Activated CD4-positive, alpha-beta T cell treated with anti-CD3 and anti-CD28 coated beads for 36 hours (primary cell): ENCODE results near the gene NXN. TPM values are rescaled to one million over a fixed set of nuclear protein-coding genes. Genes with fewer than 3 reads are reported as not detected.
A peak's percentile ranks its signal among the peaks of the same experiment; 100 is the strongest.

ENCODE experiments used
- ATAC-seq: fragments of 200-7000 bp; cut with Tn5 transposase; one replicate; pipeline ENCODE4 v1.10.0; 2021; ENCODE audit warnings: mild to moderate bottlenecking, moderate library complexity
- CTCF ChIA-PET: fragments of 350-600 bp; sonication (Branson Sonifier 250); formaldehyde crosslinking; loops from one replicate; lab custom pipeline; 2021; ENCODE audit warnings: antibody characterized with exemption; lab: Charles Lee
- POLR2A ChIA-PET: fragments of 350-600 bp; sonication (Branson Sonifier 250); formaldehyde crosslinking; loops from one replicate; lab custom pipeline; 2021; ENCODE audit warnings: antibody characterized with exemption, inconsistent platforms; lab: Charles Lee
- DNase-seq: peaks from one replicate; pipeline ENCODE4 v3.0.0-alpha.2; 2020
- H3K27ac Mint-ChIP-seq: one replicate; pipeline ENCODE4 v1.8.0; 2021; ENCODE audit warnings: mixed read lengths
- H3K27me3 Mint-ChIP-seq: one replicate; pipeline ENCODE4 v1.8.0; 2021; ENCODE audit warnings: mixed read lengths
- H3K36me3 Mint-ChIP-seq: one replicate; pipeline ENCODE4 v1.8.0; 2021; ENCODE audit warnings: low read depth, mixed read lengths
- H3K4me1 Mint-ChIP-seq: one replicate; pipeline ENCODE4 v1.8.0; 2021; ENCODE audit warnings: mixed read lengths
- H3K4me3 Mint-ChIP-seq: one replicate; pipeline ENCODE4 v1.8.0; 2021; ENCODE audit warnings: mild to moderate bottlenecking, moderate library complexity, mixed read lengths
- H3K9me3 Mint-ChIP-seq: one replicate; pipeline ENCODE4 v1.8.0; 2021; ENCODE audit warnings: low read depth, mixed read lengths
- intact Hi-C, 2 experiments: fragments of 100-400 bp; cut with DNase I in 1 of 2; cut with micrococcal nuclease in 1 of 2; formaldehyde crosslinking; loops; one replicate each; pipeline versions ENCODE4 v1.14.2 to v1.15.1; 2022 to 2024; cut with DNase I, micrococcal nuclease
- total RNA-seq, 2 experiments: library from RNA; stranded (reverse); gene quantifications; one replicate each; pipeline ENCODE4 v1.2.3, GENCODE V29; 2021

Gene NXN
- total RNA-seq, 2 experiments from 2014 or later: 0.93 to 1.4 TPM

- Mint-ChIP-seq H3K9me3 (no peaks in the 10 kb centered on the region), H3K4me1 (peaks cover 8% of the 10 kb centered on the region), H3K36me3 (peaks cover 23% of the 10 kb centered on the region), H3K4me3 (no peak overlapping the region), H3K27ac (peak overlapping the region; percentile 19), H3K27me3 (no peaks in the 10 kb centered on the region)
- intact Hi-C loops: no loop called here
- ChIA-PET CTCF (interaction anchor here (1.0 kb wide), 1 partner anchor 210 kb away, joined by 3 read pairs; no protein-coding TSS in a partner anchor), POLR2A (interaction anchor here (0.6 kb wide), 1 partner anchor 618 kb away, joined by 3 read pairs; no protein-coding TSS in a partner anchor)
- ATAC-seq (no peak), DNase-seq (no peak)
Measured at GRCh38 chr17:1004769-1005295, 25.3 kb upstream of the NXN start.

- H3K36me3 Mint-ChIP-seq: peaks cover 29% of the 10 kb centered on the region
- ATAC-seq: no peak
- CTCF ChIA-PET: interaction anchor here (0.6 to 1.0 kb wide), 2 partner anchors 34 to 209 kb away, joined by 3 read pairs; no protein-coding TSS in a partner anchor
Measured at GRCh38 chr17:1003972-1004768, 24.6 kb upstream of the NXN start.

DNA sequence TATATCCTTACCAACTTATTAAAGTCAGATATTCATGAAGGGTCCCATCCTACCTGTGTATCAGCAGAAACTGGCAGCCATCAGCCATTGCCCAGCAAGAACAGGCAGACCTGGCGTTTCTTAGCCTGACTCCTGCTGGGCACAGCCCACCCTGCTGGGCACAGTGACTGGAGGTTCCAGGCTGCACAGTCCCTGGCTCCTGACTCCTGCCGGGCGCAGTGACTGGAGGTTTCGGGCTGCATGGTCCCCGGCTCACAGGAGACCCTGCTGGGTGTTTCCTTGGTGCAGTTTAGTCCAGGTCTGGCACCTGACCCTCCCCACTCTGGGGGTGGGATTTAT lies 24.0 kb upstream of the NXN start:
- POLR2A ChIA-PET: no interaction called here

More at GRCh38 chr17:1003972-1004768, 24.6 kb upstream of the NXN start:
- H3K27me3 Mint-ChIP-seq: no peaks in the 10 kb centered on the region
- H3K4me3 Mint-ChIP-seq: no peak overlapping the region
- POLR2A ChIA-PET: interaction anchor here (0.6 kb wide), 2 partner anchors 23 to 618 kb away, joined by 3 read pairs; no protein-coding TSS in a partner anchor
- H3K27ac Mint-ChIP-seq: no peak overlapping the region
- no peaks in the 10 kb centered on the region for H3K9me3 Mint-ChIP-seq
- peaks cover 13% of the 10 kb centered on the region for H3K4me1 Mint-ChIP-seq
- intact Hi-C loops: no loop called here
- no peak for DNase-seq

GRCh38 chr17:1002771-1003555 lies 23.4 kb upstream of the NXN start:
- Mint-ChIP-seq H3K36me3 (peaks cover 27% of the 10 kb centered on the region), H3K4me1 (peaks cover 25% of the 10 kb centered on the region)
- intact Hi-C loops: no loop called here

More for the DNA sequence above, 24.0 kb upstream of the NXN start:
- CTCF ChIA-PET: no interaction called here
- no peaks in the 10 kb centered on the region for H3K27me3 Mint-ChIP-seq
- H3K27ac Mint-ChIP-seq: no peak overlapping the region
- no peak overlapping the region for H3K4me3 Mint-ChIP-seq
- no peak for ATAC-seq
- H3K36me3 Mint-ChIP-seq: peaks cover 25% of the 10 kb centered on the region
- no peak for DNase-seq
- intact Hi-C loops: no loop called here
- H3K9me3 Mint-ChIP-seq: no peaks in the 10 kb centered on the region
- H3K4me1 Mint-ChIP-seq: peaks cover 18% of the 10 kb centered on the region

GRCh38 chr17:1002412-1002753 lies 22.8 kb upstream of the NXN start:
- ChIA-PET CTCF (no interaction called here), POLR2A (no interaction called here)
- ATAC-seq (no peak), DNase-seq (no peak)
- H3K36me3 Mint-ChIP-seq: peaks cover 29% of the 10 kb centered on the region
- H3K4me1 Mint-ChIP-seq: peaks cover 28% of the 10 kb centered on the region
- intact Hi-C loops: no loop called here
- H3K4me3 Mint-ChIP-seq: no peak overlapping the region
- H3K27me3 Mint-ChIP-seq: no peaks in the 10 kb centered on the region
- peak overlapping the region; percentile 20 for H3K27ac Mint-ChIP-seq
- H3K9me3 Mint-ChIP-seq: no peaks in the 10 kb centered on the region

More at GRCh38 chr17:1002771-1003555, 23.4 kb upstream of the NXN start:
- Mint-ChIP-seq H3K4me3 (no peak overlapping the region), H3K27ac (peak overlapping the region; percentile 22), H3K27me3 (no peaks in the 10 kb centered on the region), H3K9me3 (no peaks in the 10 kb centered on the region)
- ChIA-PET POLR2A (no interaction called here), CTCF (interaction anchor here (0.7 kb wide), 1 partner anchor 297 kb away, joined by 3 read pairs; no protein-coding TSS in a partner anchor)
- DNase-seq (no peak), ATAC-seq (no peak)

- ChIA-PET CTCF (interaction anchor here (1.0 kb wide), 1 partner anchor 123 kb away, joined by 3 read pairs; no protein-coding TSS in a partner anchor), POLR2A (no interaction called here)
- no peak for ATAC-seq
- Mint-ChIP-seq H3K4me1 (peaks cover 28% of the 10 kb centered on the region), H3K27me3 (no peaks in the 10 kb centered on the region), H3K27ac (peak overlapping the region; percentile 20), H3K36me3 (peaks cover 29% of the 10 kb centered on the region), H3K4me3 (no peak overlapping the region), H3K9me3 (no peaks in the 10 kb centered on the region)
- intact Hi-C loops: no loop called here
- DNase-seq: no peak
Measured at GRCh38 chr17:1001640-1002411, 22.2 kb upstream of the NXN start.

- ATAC-seq (no peak), DNase-seq (no peak)
- Mint-ChIP-seq H3K27me3 (no peaks in the 10 kb centered on the region), H3K4me3 (no peak overlapping the region), H3K4me1 (peaks cover 26% of the 10 kb centered on the region), H3K27ac (no peak overlapping the region), H3K36me3 (peaks cover 29% of the 10 kb centered on the region), H3K9me3 (no peaks in the 10 kb centered on the region)
- intact Hi-C loops: no loop called here
- ChIA-PET POLR2A (no interaction called here), CTCF (interaction anchor here (0.7 to 5.8 kb wide), 4 partner anchors 20 to 202 kb away, joined by 3 to 43 read pairs (median 4); no protein-coding TSS in a partner anchor)
Measured at GRCh38 chr17:1000597-1001461, 21.3 kb upstream of the NXN start.

- H3K27ac Mint-ChIP-seq: peak overlapping the region; percentile 96
- intact Hi-C loops: loop anchor here (5.0 to 10.0 kb wide), 5 partner anchors 116 to 856 kb away; partner anchors contain the start of genes GLOD4 (in 1 of the 2), MRM3 (in 1 of the 2), TLCD3A (in 1 of the 2) and VPS53 (in 1 of the 2)
- ChIA-PET CTCF (interaction anchor here (1.0 to 5.8 kb wide), 6 partner anchors 17 to 586 kb away, joined by 3 to 43 read pairs (median 6); no protein-coding TSS in a partner anchor), POLR2A (interaction anchor here (2.5 kb wide), 1 partner anchor 18 kb away, joined by 11 read pairs; the partner anchor contains the start of gene NXN)
- H3K9me3 Mint-ChIP-seq: peaks cover 12% of the 10 kb centered on the region
- ATAC-seq (no peak), DNase-seq (no peak)
- peaks cover 20% of the 10 kb centered on the region for H3K4me1 Mint-ChIP-seq
- peak overlapping the region; percentile 86 for H3K4me3 Mint-ChIP-seq
- peaks cover 28% of the 10 kb centered on the region for H3K36me3 Mint-ChIP-seq
- H3K27me3 Mint-ChIP-seq: no peaks in the 10 kb centered on the region
Measured at GRCh38 chr17:998111-998510, 18.5 kb upstream of the NXN start.

- Mint-ChIP-seq H3K9me3 (peaks cover 14% of the 10 kb centered on the region), H3K36me3 (peaks cover 22% of the 10 kb centered on the region), H3K4me1 (peaks cover 20% of the 10 kb centered on the region), H3K4me3 (peak within 1 kb of the TSS; percentile 86), H3K27ac (peak within 1 kb of the TSS; percentile 96), H3K27me3 (no peaks in the 10 kb centered on the region)
- intact Hi-C loops: loop anchor here (1.0 to 10.0 kb wide), 18 partner anchors 15 to 854 kb away; partner anchors contain the start of genes GLOD4 (in 2 of the 2), MRM3 (in 2 of the 2), VPS53 (in 2 of the 2) and GEMIN4 (in 1 of the 2)
- peak; percentile 97 for ATAC-seq
- CTCF ChIA-PET: interaction anchor here (0.6 to 5.8 kb wide), 24 partner anchors 11 to 657 kb away, joined by 3 to 43 read pairs (median 4); partner anchors contain the start of genes GLOD4, INPP5K and MRM3
- POLR2A ChIA-PET: interaction anchor here (0.6 to 2.5 kb wide), 2 partner anchors 16 to 47 kb away, joined by 4 to 11 read pairs; partner anchors contain the start of gene NXN
- DNase-seq: peak; percentile 96
Measured at GRCh38 chr17:996554-997344, 17.2 kb upstream of the NXN start, which contains the start of gene TIMM22. TSS of gene TIMM22 (plus strand) at chr17:997129. CDS start at chr17:997143, 14 bp downstream.
